Fibroblast of pulmonary artery (primary cell): ENCODE results near the gene TBX1.

ENCODE experiments used
- DNase-seq: peaks from one replicate; pipeline ENCODE4 v3.0.0-alpha.2; 2010; ENCODE audit warnings: low read depth
- H3K4me3 ChIP-seq: replicated peaks from 2 replicates; pipeline ENCODE4 v1.5.1; 2011; ENCODE audit warnings: low read depth, mild to moderate bottlenecking, control low read depth, low read length, moderate library complexity
- TF ChIP-seq, protein P1 (sequence below): IDR thresholded peaks from 2 replicates; pipeline ENCODE4 v1.5.1; 2011; ENCODE audit warnings: mild to moderate bottlenecking, control low read depth, low read length, inconsistent platforms; ENCODE audit errors: missing control alignments

TBX1 gene

GRCh38 chr22:19728836-19729235 is 31.7 kb upstream of the TBX1 start:
- TF ChIP-seq, protein P1, sequence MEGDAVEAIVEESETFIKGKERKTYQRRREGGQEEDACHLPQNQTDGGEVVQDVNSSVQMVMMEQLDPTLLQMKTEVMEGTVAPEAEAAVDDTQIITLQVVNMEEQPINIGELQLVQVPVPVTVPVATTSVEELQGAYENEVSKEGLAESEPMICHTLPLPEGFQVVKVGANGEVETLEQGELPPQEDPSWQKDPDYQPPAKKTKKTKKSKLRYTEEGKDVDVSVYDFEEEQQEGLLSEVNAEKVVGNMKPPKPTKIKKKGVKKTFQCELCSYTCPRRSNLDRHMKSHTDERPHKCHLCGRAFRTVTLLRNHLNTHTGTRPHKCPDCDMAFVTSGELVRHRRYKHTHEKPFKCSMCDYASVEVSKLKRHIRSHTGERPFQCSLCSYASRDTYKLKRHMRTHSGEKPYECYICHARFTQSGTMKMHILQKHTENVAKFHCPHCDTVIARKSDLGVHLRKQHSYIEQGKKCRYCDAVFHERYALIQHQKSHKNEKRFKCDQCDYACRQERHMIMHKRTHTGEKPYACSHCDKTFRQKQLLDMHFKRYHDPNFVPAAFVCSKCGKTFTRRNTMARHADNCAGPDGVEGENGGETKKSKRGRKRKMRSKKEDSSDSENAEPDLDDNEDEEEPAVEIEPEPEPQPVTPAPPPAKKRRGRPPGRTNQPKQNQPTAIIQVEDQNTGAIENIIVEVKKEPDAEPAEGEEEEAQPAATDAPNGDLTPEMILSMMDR = no peak
- H3K4me3 ChIP-seq = no peak overlapping the region
- DNase-seq = no peak

DNA sequence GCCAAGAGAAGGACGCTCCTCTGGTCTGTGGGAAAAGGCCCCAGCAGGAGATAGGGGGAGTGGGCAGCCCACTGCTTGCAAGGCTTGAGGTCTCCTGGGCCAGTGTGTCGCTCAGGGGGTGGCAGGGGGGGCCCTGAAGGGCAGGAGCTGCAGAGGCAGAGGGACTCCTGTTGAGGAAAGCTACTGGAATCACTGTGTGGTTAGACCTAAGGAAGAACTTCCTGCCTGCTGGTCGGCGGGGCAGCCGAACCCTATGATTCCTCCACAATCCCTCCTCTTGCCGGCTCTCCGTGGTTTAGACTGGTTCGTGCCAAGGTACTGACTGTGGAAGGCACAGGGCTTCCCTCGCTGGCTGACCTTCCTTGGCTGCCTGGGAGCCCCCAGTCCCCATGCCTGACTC is 31.1 kb upstream of the TBX1 start:
- H3K4me3 ChIP-seq = no peak overlapping the region
- TF ChIP-seq, protein P1 = no peak
- DNase-seq = no peak

DNA sequence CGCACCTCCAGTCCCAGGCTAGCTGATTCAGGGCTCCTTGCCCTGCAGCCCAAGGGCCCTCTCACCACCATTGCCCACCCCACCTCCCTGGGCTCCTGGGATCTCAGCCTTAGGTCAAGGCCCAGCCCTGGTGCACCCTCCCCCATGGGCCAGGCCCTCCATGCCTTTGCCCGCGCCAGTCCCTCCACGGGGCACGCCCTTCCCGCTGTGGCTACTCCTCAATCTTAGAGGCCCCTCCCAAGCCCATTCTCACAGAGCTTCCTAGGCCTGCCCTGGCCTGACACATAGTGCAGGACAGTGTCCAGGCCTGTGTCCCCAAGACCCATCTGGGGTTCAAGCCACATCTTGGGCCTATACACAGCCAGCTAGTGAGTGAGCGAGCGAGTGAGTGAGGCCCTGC is 30.4 kb upstream of the TBX1 start:
- TF ChIP-seq, protein P1 = no peak
- no peak overlapping the region for H3K4me3 ChIP-seq
- no peak for DNase-seq

DNA sequence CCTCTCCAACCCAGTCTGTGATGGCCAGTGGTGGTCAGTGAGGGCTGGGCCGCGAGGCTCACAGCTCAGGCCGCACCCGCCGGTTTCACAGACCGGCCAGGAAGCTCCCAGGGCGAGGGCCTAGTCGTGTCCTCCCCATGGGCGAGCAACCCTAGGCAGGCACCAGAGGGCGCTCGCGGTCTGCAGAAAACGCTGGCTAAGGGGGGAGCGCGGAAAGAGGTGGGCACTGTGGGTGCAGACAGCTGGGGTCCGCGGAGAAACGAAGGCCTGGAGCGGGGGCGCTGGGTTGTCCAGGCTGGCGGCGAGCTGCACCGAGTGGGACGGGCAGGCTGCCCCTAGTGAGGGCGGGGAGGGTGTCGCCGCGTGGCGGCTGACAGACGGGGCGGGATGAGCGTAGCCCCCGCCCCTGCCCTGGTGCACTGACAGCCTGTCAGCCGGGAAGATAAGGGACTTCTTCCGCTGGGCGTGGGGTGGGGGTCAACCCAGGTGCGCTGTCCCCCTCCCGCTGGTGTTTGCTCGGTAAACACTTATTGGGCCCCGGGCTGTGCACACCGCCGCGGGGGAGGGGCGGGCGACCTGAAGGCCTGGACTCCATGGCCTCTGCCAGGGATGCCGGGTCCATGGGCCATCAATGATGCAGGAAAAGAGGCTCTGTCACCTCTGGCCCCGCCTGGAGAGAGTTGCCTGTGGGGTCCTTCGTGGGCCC is 29.8 kb upstream of the TBX1 start:
- DNase-seq = peak; percentile 79
- TF ChIP-seq, protein P1 = peak; percentile 82
- H3K4me3 ChIP-seq = peak overlapping the region; percentile 47

DNA sequence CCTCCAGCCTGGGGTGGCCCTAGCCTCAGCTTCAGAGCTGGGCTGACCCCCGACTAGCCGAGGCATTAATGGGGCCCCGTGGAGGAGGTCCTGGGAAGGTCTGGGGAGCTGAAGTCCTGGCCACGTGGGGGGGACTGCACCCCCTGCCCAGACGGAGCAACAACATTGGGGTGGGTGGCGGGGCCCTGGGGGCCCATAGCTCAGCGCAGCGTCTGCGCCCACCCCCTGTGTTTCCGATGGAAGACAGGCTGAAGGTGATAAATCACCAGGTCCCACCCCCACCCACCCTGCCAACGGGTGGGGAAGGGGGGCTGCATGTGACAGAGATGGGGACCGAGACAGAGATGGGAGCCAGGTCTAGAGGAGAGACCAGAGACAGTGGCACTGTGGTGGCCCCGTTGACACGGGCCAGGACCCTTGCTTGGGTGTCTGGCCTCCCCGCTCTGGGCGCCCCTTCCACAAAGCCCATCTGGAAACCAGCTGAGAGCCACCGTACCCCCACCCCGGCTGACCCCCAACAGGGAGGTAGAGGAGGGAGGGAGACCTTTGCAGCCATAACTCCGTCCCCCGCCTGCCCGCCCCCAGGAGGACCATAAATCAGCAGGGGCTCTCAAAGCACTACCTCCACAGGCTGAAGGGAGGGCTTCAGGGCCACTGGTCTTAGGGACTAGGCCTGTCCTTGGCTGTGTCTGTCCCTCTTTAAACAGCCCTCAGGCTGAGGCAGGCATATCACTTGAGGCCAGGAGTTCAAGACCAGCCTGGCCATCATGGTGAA is 29.0 kb upstream of the TBX1 start:
- TF ChIP-seq, protein P1 = no peak
- H3K4me3 ChIP-seq = no peak overlapping the region
- DNase-seq = no peak

DNA sequence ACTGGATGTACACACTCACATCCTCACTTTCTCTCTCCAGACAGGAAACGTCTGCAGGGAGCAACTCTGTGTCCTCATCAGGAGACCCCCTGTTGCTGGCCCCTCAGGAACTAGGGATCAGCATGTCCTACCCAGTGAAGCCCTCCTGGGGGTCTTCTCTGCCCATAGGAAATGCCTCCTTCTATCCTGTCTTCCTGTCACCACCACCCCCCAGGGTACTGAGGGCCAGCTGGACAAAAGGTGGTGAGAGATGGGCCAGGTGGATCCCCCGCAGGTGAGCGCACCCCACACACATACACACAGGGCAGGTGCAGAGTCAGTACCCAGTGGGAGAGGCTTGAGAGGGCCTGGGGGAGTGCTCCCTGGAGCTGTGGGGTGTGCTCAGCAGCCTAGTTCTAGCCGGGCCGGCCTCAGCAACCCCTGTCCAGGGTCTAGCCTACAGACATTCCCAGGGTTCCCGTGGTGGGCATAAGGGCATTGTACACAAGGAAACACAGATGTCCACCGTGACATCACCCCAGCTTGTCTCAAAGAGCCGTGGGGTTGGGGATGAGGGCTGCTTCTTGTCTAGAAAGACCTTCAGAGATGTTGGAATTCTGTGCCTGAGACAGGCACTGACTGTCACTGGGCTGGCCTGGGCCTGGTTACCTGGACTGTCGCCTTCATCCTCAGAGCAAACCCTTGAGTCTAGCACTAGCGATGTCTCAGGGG is 28.0 kb upstream of the TBX1 start:
- DNase-seq = no peak
- no peak overlapping the region for H3K4me3 ChIP-seq
- TF ChIP-seq, protein P1 = no peak
